Spleen (tissue), 3 donors: ENCODE measurements around the gene TMEM53.

ENCODE experiments used
- POLR2A ChIP-seq, 3 donors: fragments of 450-650 bp; IDR thresholded peaks; one replicate each; pipeline ENCODE4 v1.5.1; 2017; ENCODE audit warnings: antibody characterized with exemption in 3 of 3, mild to moderate bottlenecking in 1 of 3
- POLR2AphosphoS5 ChIP-seq, 3 donors: sonication (generic); formaldehyde crosslinking; IDR thresholded peaks; one replicate each; pipeline ENCODE4 v1.5.1; 2017; ENCODE audit warnings: antibody characterized with exemption in 3 of 3

DNA sequence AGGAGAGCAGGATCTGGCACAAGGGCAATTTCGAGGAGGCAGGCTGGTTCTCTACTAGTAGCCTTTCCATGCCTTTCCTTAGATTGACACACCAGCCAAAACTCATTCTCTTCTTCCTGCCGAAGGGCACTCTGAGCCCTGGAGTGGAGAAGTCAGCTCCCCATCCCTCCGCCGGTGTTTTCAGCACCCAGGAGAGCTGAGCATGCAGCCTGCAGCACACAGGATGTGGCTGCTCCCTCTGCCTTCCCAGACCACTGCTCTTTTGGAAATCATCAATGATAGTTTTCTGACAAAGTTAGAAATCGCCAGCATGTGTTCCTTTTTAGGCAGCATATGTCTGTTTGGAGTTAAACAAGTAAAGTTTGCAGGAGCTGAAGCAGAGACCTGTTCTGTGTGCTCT is 45.0 kb upstream of the TMEM53 start:
- TF ChIP-seq POLR2A (IDR thresholded peaks at IDR 0.05) (no peak), POLR2AphosphoS5 (IDR thresholded peaks at IDR 0.05) (no peak)
